Measurements from ENCODE around the gene PRR33.

PRR33 gene

DNA sequence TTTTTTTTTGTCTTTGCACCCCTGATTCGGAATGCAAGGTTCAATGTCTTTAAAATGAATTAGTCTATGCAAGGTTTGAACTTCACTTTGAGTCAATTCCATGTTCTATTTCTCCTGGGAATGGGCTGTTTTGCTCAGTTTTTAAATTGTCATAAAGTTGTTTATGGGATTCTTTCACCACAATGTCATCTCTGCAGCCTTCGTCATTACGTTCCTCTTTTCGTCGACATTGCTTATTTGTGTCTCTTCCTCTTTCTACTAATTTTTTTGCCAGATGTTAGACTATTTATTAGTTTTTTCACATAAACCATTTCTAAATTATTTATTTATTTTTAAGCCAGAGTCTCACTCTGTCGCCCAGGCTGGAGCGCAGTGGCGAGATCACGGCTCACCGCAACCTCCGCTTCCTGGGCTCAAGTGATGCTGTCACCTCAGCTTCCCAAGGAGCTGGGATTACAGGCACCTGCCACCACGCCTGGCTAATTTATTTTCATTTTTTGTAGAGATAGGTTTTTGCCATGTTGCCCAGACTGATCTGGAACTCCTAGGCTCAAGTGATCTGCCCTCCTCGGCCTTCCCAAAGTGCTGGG lies 20.7 kb upstream of the PRR33 start:
- DNase-seq (ENCODE audit: low read depth) = no peak
- TF ChIP-seq, protein P1, sequence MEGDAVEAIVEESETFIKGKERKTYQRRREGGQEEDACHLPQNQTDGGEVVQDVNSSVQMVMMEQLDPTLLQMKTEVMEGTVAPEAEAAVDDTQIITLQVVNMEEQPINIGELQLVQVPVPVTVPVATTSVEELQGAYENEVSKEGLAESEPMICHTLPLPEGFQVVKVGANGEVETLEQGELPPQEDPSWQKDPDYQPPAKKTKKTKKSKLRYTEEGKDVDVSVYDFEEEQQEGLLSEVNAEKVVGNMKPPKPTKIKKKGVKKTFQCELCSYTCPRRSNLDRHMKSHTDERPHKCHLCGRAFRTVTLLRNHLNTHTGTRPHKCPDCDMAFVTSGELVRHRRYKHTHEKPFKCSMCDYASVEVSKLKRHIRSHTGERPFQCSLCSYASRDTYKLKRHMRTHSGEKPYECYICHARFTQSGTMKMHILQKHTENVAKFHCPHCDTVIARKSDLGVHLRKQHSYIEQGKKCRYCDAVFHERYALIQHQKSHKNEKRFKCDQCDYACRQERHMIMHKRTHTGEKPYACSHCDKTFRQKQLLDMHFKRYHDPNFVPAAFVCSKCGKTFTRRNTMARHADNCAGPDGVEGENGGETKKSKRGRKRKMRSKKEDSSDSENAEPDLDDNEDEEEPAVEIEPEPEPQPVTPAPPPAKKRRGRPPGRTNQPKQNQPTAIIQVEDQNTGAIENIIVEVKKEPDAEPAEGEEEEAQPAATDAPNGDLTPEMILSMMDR (conservative IDR thresholded peaks at IDR 0.05; ENCODE audit: low read depth, low read length) = no peak

DNA sequence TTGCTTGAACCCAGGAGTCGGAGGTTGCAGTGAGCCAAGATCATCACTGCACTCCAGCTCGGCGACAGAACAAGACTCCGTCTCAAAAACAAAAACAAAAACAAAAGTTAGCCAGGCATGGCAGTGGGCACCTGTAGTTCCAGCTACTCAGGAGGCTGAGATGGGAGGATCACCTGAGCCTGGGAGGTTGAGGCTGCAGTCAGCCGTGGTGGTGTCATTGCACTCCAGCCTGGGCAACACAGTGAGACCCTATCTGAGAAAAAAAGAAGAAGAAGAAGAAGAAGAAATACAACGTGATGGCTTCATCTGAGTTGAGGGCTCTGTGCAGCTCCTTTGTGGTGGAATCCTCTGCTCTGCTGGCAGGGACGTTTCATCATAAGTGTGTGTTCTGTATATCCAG lies 17.8 kb upstream of the PRR33 start:
- TF ChIP-seq, protein P1 (conservative IDR thresholded peaks at IDR 0.05; ENCODE audit: low read depth, low read length) = no peak
- DNase-seq (ENCODE audit: low read depth) = no peak

More for the DNA sequence above, 20.7 kb upstream of the PRR33 start:
- no peak overlapping the region for H3K4me3 ChIP-seq (ENCODE audit: low read depth, low read length)

DNA sequence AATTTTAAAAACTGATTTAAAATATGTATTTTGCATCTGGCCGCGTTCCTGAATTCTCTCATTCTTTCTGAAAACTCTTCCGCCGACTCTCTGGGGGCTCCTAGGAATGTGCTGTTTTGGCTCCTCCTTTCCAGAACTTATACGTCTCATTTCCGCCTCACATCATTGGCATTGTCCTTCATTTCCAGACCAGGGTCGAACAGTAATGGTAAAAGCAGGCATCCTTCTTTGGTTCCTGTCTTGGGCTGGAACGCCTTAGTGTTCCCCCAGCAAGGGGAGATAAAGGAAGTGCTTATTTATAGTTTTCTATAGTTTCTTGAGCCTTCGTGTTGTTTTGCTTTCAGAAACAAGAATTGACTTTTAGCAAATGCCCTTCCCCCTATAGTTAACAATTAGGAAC lies 16.9 kb upstream of the PRR33 start:
- TF ChIP-seq, protein P1 (conservative IDR thresholded peaks at IDR 0.05; ENCODE audit: low read depth, low read length) = no peak
- peak overlapping the region; percentile 22 for H3K4me3 ChIP-seq (ENCODE audit: low read depth, low read length)
- DNase-seq (ENCODE audit: low read depth) = peak; percentile 51

More for the DNA sequence above, 17.8 kb upstream of the PRR33 start:
- no peak overlapping the region for H3K4me3 ChIP-seq (ENCODE audit: low read depth, low read length)

DNA sequence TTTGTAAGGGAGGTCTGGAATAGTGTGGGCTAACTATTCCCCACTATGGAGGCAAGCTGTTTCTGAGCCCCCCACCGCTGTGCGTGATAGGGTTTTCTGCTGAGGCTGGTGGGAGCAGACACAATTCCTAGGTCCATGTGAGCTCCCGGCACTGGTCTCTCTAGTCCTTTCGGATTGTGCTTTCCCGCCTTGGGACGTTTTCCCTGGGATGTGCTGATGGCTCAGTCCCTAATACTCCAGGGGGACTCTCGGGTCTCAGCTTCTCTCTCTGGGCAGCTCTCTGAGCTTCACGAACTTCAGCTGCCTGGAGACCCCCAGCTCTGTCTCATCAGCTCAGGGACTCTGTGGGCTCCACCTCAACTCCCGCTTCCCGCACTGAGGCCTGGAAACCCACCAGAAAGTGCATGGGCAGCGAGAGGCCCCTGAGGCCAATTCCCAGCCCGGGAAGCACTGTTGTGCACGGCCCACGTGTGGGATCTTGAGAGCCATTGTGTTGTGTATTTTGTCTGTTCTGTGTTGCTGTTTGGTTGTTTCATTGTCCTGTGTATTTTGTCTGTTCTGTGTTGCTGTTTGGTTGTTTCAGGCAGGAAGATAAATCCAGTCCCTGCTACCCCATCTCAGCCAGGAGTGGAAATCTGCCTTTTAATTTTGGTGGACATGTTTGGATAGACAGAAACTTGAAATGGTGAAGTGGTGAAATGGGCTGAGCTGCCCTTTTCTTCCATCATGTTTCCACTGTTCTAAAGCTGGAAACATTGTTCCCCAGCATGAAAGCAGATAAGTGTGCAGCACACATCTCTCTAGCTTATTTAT lies 15.1 kb upstream of the PRR33 start:
- no peak overlapping the region for H3K4me3 ChIP-seq (ENCODE audit: low read depth, low read length)
- DNase-seq (ENCODE audit: low read depth) = no peak
- TF ChIP-seq, protein P1 (conservative IDR thresholded peaks at IDR 0.05; ENCODE audit: low read depth, low read length) = no peak

DNA sequence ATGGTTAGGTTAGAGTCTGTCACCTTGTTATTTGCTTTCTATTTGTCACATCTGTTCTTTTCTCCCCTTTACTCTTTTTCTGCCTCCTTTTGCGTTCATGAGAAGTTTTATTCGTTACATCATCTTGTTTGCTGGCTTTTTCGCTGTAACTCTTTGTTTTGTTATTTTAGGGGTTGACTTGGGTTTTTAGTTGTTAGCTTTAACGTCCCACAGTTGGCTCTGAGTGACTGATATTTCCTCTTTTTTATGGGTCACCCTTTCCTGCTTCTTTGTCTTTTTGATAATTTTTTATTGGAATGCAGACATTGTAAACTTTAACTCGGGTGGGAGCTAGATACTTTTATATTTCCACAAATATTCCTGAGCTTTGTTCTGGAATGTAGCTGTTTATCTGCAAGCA lies 14.5 kb upstream of the PRR33 start:
- no peak for DNase-seq (ENCODE audit: low read depth)
- no peak overlapping the region for H3K4me3 ChIP-seq (ENCODE audit: low read depth, low read length)
- TF ChIP-seq, protein P1 (conservative IDR thresholded peaks at IDR 0.05; ENCODE audit: low read depth, low read length) = no peak

DNA sequence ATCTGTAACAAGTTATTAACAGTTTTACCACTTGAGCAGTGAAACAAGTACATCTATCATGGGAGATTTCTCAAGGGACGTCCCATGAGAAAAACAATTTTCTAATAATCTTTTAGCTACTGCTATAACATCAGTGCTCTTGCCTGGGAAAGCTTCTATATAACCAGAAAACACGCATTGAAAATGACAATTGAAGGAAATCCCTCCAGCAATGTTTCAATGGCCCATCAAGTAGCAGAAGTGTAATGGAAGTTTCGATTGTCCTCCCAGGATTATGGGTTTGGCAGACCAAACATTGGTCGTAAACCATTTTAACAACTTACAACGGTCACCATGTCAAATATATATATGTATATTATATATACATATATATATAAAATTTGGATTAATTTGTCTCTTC lies 8.0 kb upstream of the PRR33 start:
- TF ChIP-seq, protein P1 (conservative IDR thresholded peaks at IDR 0.05; ENCODE audit: low read depth, low read length) = no peak
- H3K4me3 ChIP-seq (ENCODE audit: low read depth, low read length) = no peak overlapping the region
- no peak for DNase-seq (ENCODE audit: low read depth)

Measured in choroid plexus epithelial cell (primary cell).